Measurements from ENCODE around the gene GRIK4. TPM values are rescaled to one million over a fixed set of nuclear protein-coding genes. Genes with fewer than 3 reads are reported as not detected.

GRIK4 gene
- total RNA-seq, 1 experiment from 2014 or later, result not detected

DNA sequence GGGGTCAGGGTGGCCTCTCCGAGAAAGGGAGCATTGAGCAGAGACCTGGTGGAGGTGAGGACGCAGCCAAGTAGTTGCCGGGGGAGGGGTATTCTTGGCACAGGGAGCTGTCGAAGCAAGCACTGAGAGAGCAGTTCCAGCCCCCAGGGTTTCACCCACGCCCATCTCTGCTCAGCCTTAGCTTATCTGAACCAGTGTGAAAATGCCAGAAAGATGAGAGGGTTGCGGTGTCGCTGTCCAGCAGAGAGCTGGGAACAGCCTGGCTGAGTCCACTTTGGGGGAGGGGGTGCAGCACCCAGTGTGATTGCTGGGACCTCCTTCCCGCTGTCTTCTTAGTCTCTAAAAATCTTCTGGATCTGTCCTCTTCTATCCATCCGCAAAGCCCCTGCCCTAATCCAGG is 389.1 kb downstream of the GRIK4 start:
- intact Hi-C loops (cut with micrococcal nuclease), result no loop called here
- Mint-ChIP-seq H3K4me3 (ENCODE audit: unreplicated experiment) (no peak overlapping the region), H3K4me1 (ENCODE audit: insufficient read depth, unreplicated experiment) (peaks cover 5% of the 10 kb centered on the region), H3K9me3 (ENCODE audit: unreplicated experiment) (no peaks in the 10 kb centered on the region), H3K27me3 (ENCODE audit: insufficient read depth, unreplicated experiment) (peaks cover 3% of the 10 kb centered on the region), H3K27ac (ENCODE audit: low read depth, unreplicated experiment) (no peak overlapping the region), H3K36me3 (ENCODE audit: insufficient read depth, unreplicated experiment) (no peaks in the 10 kb centered on the region)
- BruUV-seq (replicated peaks), result no TSS peak
- POLR2A ChIA-PET, result no interaction called here
- DNase-seq (ENCODE audit: unreplicated experiment), result no peak
- CTCF ChIA-PET, result interaction anchor here (1.2 to 1.6 kb wide), 2 partner anchors 12 to 28 kb away, joined by 3 to 6 read pairs; no protein-coding TSS in a partner anchor
- TF ChIP-seq, protein P1, sequence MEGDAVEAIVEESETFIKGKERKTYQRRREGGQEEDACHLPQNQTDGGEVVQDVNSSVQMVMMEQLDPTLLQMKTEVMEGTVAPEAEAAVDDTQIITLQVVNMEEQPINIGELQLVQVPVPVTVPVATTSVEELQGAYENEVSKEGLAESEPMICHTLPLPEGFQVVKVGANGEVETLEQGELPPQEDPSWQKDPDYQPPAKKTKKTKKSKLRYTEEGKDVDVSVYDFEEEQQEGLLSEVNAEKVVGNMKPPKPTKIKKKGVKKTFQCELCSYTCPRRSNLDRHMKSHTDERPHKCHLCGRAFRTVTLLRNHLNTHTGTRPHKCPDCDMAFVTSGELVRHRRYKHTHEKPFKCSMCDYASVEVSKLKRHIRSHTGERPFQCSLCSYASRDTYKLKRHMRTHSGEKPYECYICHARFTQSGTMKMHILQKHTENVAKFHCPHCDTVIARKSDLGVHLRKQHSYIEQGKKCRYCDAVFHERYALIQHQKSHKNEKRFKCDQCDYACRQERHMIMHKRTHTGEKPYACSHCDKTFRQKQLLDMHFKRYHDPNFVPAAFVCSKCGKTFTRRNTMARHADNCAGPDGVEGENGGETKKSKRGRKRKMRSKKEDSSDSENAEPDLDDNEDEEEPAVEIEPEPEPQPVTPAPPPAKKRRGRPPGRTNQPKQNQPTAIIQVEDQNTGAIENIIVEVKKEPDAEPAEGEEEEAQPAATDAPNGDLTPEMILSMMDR (IDR thresholded peaks at IDR 0.05; ENCODE audit: unreplicated experiment), result no peak

DNA sequence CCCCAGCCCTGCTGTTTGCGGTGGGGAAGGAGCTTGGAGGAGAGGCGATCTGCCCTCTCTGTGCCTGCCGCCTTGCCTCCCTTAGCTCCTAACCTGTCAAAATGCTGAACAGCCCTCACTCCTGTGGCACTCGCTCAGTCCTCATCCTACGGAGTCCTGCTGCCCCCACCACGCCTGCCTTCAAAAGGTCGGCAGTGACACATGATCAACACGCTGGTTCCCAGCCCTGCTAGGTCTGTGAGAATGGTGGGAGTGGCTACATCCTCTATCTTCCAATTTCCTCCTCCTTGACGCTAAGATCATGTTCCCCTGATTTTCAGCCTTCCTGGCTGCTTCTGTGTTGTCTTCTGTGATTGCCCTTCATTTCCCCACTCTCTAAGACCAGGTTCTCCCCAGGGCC is 392.1 kb downstream of the GRIK4 start:
- Mint-ChIP-seq H3K9me3 (ENCODE audit: unreplicated experiment) (no peaks in the 10 kb centered on the region), H3K4me1 (ENCODE audit: insufficient read depth, unreplicated experiment) (no peaks in the 10 kb centered on the region), H3K27me3 (ENCODE audit: insufficient read depth, unreplicated experiment) (peaks cover 11% of the 10 kb centered on the region), H3K4me3 (ENCODE audit: unreplicated experiment) (no peak overlapping the region), H3K36me3 (ENCODE audit: insufficient read depth, unreplicated experiment) (no peaks in the 10 kb centered on the region), H3K27ac (ENCODE audit: low read depth, unreplicated experiment) (no peak overlapping the region)
- intact Hi-C loops (cut with micrococcal nuclease), result no loop called here
- ChIA-PET POLR2A (no interaction called here), CTCF (interaction anchor here (0.7 to 1.2 kb wide), 2 partner anchors 9 to 931 kb away, joined by 3 read pairs; no protein-coding TSS in a partner anchor)
- no peak for DNase-seq (ENCODE audit: unreplicated experiment)
- TF ChIP-seq, protein P1 (IDR thresholded peaks at IDR 0.05; ENCODE audit: unreplicated experiment), result no peak
- BruUV-seq (replicated peaks), result no TSS peak

DNA sequence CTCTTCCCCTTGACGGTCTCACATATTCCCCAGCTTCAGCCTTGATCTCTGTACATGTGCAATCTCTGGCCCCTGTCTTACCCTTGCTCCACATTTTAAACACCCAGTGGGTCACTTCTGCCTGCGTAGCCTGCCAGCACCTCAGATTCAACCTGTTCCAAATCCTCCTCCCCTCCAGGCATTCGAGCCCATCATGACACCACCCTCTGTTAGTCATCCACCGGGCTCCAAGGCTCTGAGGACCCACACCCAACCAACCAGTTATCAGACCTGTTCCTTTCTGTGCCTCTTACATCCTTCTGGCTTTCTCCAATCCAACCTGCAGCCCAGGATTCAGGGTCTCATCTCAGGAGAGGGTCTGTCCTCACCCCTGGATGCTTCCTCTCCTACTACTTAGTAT is 392.6 kb downstream of the GRIK4 start:
- Mint-ChIP-seq H3K27ac (ENCODE audit: low read depth, unreplicated experiment) (no peak overlapping the region), H3K36me3 (ENCODE audit: insufficient read depth, unreplicated experiment) (no peaks in the 10 kb centered on the region), H3K27me3 (ENCODE audit: insufficient read depth, unreplicated experiment) (peaks cover 11% of the 10 kb centered on the region), H3K4me3 (ENCODE audit: unreplicated experiment) (no peak overlapping the region), H3K9me3 (ENCODE audit: unreplicated experiment) (no peaks in the 10 kb centered on the region), H3K4me1 (ENCODE audit: insufficient read depth, unreplicated experiment) (no peaks in the 10 kb centered on the region)
- BruUV-seq (replicated peaks), result no TSS peak
- no peak for DNase-seq (ENCODE audit: unreplicated experiment)
- TF ChIP-seq, protein P1 (IDR thresholded peaks at IDR 0.05; ENCODE audit: unreplicated experiment), result no peak
- intact Hi-C loops (cut with micrococcal nuclease), result no loop called here
- CTCF ChIA-PET, result no interaction called here
- POLR2A ChIA-PET, result no interaction called here

DNA sequence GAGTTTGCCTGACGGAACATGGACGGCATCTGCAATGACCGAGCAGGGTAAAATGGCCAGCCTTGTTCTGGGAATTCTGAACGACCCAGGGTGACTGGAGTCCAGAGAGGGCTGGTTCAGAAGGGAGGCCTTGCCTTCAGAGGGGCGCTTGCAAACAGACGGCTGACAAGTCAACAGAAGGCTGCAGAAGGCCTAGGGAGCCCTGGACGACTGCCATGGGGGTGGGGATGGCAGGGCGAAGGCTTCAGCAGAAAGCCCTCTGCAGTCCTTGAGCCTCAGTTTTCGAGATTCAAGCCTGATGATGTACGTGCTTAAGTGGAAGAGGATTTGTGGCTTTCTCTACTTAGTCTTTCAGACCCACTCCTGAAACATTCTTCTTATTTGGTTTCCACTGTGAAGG is 395.2 kb downstream of the GRIK4 start:
- TF ChIP-seq, protein P1 (IDR thresholded peaks at IDR 0.05; ENCODE audit: unreplicated experiment), result no peak
- Mint-ChIP-seq H3K36me3 (ENCODE audit: insufficient read depth, unreplicated experiment) (no peaks in the 10 kb centered on the region), H3K4me3 (ENCODE audit: unreplicated experiment) (no peak overlapping the region), H3K9me3 (ENCODE audit: unreplicated experiment) (no peaks in the 10 kb centered on the region), H3K27ac (ENCODE audit: low read depth, unreplicated experiment) (no peak overlapping the region), H3K27me3 (ENCODE audit: insufficient read depth, unreplicated experiment) (peaks cover 24% of the 10 kb centered on the region), H3K4me1 (ENCODE audit: insufficient read depth, unreplicated experiment) (no peaks in the 10 kb centered on the region)
- intact Hi-C loops (cut with micrococcal nuclease), result no loop called here
- POLR2A ChIA-PET, result no interaction called here
- BruUV-seq (replicated peaks), result no TSS peak
- DNase-seq (ENCODE audit: unreplicated experiment), result no peak
- CTCF ChIA-PET, result no interaction called here

Data from MCF 10A (cell line).